ENCODE data around the gene NR3C1. TPM values are rescaled to one million over a fixed set of nuclear protein-coding genes. Genes with fewer than 3 reads are reported as not detected.

The NR3C1 gene
- total RNA-seq, 1 experiment from 2014 or later = 12.7 TPM

GRCh38 chr5:143431789-143432188, 28.3 kb upstream of the NR3C1 start:
- ChIA-PET CTCF (no interaction called here), POLR2A (ENCODE audit: low non-redundant PET) (no interaction called here)
- Histone ChIP-seq H3K36me3 (ENCODE audit: insufficient read depth, low read length, poor library complexity, severe bottlenecking) (no peaks in the 10 kb centered on the region), H3K4me3 (ENCODE audit: low read depth, low read length, poor library complexity, severe bottlenecking) (no peak overlapping the region), H3K27ac (ENCODE audit: low read depth, low read length, poor library complexity, severe bottlenecking) (no peak overlapping the region), H3K4me1 (ENCODE audit: insufficient read depth, low read length, poor library complexity, severe bottlenecking) (no peaks in the 10 kb centered on the region), H3K9me3 (ENCODE audit: low read depth, low read length, poor library complexity, severe bottlenecking) (no peaks in the 10 kb centered on the region), H3K27me3 (replicated peaks; ENCODE audit: insufficient read depth, low read depth, low read length, poor library complexity) (no peaks in the 10 kb centered on the region)
- no peak for DNase-seq (ENCODE audit: low spot score)
- TF ChIP-seq EZH2 (IDR thresholded peaks at IDR 0.05; ENCODE audit: borderline replicate concordance, low read depth, low read length, poor library complexity, severe bottlenecking) = no peak
- no peak for TF ChIP-seq CTCF (conservative IDR thresholded peaks at IDR 0.05; ENCODE audit: low read depth, low read length)
- intact Hi-C loops (cut with micrococcal nuclease; ENCODE audit: unreplicated experiment) = no loop called here
- BruUV-seq (replicated peaks) = no TSS peak

GRCh38 chr5:143428738-143429420, 25.4 kb upstream of the NR3C1 start:
- ChIA-PET POLR2A (ENCODE audit: low non-redundant PET) (no interaction called here), CTCF (no interaction called here)
- DNase-seq (ENCODE audit: low spot score) = no peak
- BruUV-seq (replicated peaks) = no TSS peak
- no peaks in the 10 kb centered on the region for H3K9me3 ChIP-seq (ENCODE audit: low read depth, low read length, poor library complexity, severe bottlenecking)
- no peak overlapping the region for H3K27ac ChIP-seq (ENCODE audit: low read depth, low read length, poor library complexity, severe bottlenecking)
- H3K27me3 ChIP-seq (replicated peaks; ENCODE audit: insufficient read depth, low read depth, low read length, poor library complexity) = no peaks in the 10 kb centered on the region
- TF ChIP-seq EZH2 (IDR thresholded peaks at IDR 0.05; ENCODE audit: borderline replicate concordance, low read depth, low read length, poor library complexity, severe bottlenecking) (no peak), CTCF (conservative IDR thresholded peaks at IDR 0.05; ENCODE audit: low read depth, low read length) (no peak)
- no peaks in the 10 kb centered on the region for H3K4me1 ChIP-seq (ENCODE audit: insufficient read depth, low read length, poor library complexity, severe bottlenecking)
- intact Hi-C loops (cut with micrococcal nuclease; ENCODE audit: unreplicated experiment) = no loop called here
- no peak overlapping the region for H3K4me3 ChIP-seq (ENCODE audit: low read depth, low read length, poor library complexity, severe bottlenecking)
- H3K36me3 ChIP-seq (ENCODE audit: insufficient read depth, low read length, poor library complexity, severe bottlenecking) = no peaks in the 10 kb centered on the region

- BruUV-seq (replicated peaks) = no TSS peak
- no peak overlapping the region for H3K4me3 ChIP-seq (ENCODE audit: low read depth, low read length, poor library complexity, severe bottlenecking)
- ChIA-PET CTCF (no interaction called here), POLR2A (ENCODE audit: low non-redundant PET) (no interaction called here)
- no peaks in the 10 kb centered on the region for H3K27me3 ChIP-seq (replicated peaks; ENCODE audit: insufficient read depth, low read depth, low read length, poor library complexity)
- H3K9me3 ChIP-seq (ENCODE audit: low read depth, low read length, poor library complexity, severe bottlenecking) = no peaks in the 10 kb centered on the region
- intact Hi-C loops (cut with micrococcal nuclease; ENCODE audit: unreplicated experiment) = no loop called here
- no peaks in the 10 kb centered on the region for H3K4me1 ChIP-seq (ENCODE audit: insufficient read depth, low read length, poor library complexity, severe bottlenecking)
- no peak for DNase-seq (ENCODE audit: low spot score)
- H3K36me3 ChIP-seq (ENCODE audit: insufficient read depth, low read length, poor library complexity, severe bottlenecking) = no peaks in the 10 kb centered on the region
- TF ChIP-seq CTCF (conservative IDR thresholded peaks at IDR 0.05; ENCODE audit: low read depth, low read length) (no peak), EZH2 (IDR thresholded peaks at IDR 0.05; ENCODE audit: borderline replicate concordance, low read depth, low read length, poor library complexity, severe bottlenecking) (no peak)
- H3K27ac ChIP-seq (ENCODE audit: low read depth, low read length, poor library complexity, severe bottlenecking) = no peak overlapping the region
Measured at GRCh38 chr5:143428155-143428554, 24.7 kb upstream of the NR3C1 start.

Data from A673 (cell line).